Stimulated activated CD8-positive, alpha-beta memory T cell treated with anti-CD3 and anti-CD28 coated beads, Interleukin-7, amount 100 ng/mL, for 24 hours (primary cell): ENCODE measurements around the gene SYNGAP1.
A peak's percentile ranks its signal among the peaks of the same experiment; 100 is the strongest.

Experiments used
- DNase-seq: peaks from one replicate; pipeline ENCODE4 v3.0.0-alpha.2; 2020; ENCODE audit warnings: low read depth

The SYNGAP1 gene

DNA sequence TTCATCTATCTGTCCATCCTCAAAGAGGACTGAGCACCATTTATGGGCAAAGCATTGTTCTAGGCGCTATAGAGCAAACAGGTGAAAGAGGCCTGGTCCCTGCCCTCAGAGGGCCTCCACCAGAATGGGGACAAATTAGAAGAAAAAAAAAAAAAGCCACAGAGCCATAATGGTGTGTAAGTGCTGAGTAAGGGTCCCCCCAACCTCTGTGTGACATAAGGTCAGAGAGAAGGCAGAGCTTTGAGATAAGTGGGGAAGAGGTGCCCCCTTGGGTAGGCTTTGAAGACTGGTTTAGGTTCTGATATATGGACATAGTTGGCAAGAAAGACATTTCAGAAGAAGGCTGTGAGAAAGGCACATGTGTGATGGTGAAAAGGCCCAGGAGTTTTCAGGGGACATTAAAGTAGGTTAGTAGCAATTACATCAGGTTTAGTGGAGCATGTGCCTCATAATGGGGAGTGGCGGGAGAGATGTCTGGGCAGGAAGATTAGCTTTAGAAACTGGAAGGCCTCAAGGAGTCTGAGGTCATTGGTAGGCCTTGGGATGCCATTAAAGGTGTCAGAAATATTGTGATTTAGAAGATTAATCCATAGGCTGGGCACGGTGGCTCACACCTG, 19.2 kb downstream of the SYNGAP1 start:
- DNase-seq: no peak

DNA sequence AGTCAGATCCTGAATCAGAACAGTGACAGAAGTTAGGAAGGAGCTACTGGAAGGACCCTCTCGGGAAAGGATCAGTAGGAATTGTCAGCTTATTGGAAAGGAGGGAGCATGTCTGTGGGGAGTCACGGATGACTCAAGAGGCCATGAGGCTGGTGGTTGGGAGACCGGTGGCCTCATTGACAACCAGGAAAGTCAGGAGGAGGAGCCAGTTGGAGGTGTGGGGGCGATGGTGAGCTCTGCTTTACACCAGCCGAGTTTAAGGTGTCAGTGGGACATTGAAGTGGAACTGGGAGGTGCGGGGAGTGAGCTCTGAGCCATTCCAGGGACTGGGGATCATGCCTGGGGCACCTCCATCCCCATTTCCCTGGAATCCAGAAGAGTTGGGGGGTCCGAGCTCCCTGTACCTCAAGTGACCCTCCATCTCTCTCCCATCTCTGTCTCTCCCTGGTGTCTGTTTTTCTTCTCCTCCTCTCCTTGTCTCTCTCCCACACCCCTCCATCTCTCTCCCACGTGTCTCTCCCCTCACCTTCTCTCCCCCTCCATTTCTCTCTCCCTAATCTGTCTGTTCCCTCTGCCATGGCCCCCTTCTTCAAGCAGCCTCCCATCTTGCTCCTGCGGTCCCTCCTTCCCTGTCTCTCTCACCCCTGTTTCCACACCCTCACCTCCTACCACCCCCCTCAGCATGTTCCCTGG, 20.2 kb downstream of the SYNGAP1 start:
- DNase-seq: no peak

DNA sequence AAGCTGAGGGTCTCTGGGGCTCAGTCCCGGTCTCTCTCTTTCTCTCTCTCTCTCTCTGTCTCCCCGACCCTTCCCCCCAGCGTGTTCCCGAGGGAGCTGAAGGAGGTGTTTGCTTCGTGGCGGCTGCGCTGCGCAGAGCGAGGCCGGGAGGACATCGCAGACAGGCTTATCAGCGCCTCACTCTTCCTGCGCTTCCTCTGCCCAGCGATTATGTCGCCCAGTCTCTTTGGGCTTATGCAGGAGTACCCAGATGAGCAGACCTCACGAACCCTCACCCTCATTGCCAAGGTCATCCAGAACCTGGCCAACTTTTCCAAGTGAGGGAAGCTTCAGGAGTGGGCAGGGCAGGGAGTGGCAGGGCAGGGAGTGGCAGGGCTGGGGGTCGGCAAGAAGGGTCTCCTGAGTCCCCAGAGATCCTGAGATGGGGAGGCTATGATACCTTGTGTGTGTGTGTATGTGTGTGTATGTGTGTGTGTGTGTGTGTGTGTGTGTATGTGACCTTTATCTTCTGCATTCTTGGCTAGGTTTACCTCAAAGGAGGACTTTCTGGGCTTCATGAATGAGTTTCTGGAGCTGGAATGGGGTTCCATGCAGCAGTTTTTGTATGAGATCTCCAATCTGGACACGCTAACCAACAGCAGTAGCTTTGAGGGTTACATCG, 20.9 kb downstream of the SYNGAP1 start:
- DNase-seq: no peak

DNA sequence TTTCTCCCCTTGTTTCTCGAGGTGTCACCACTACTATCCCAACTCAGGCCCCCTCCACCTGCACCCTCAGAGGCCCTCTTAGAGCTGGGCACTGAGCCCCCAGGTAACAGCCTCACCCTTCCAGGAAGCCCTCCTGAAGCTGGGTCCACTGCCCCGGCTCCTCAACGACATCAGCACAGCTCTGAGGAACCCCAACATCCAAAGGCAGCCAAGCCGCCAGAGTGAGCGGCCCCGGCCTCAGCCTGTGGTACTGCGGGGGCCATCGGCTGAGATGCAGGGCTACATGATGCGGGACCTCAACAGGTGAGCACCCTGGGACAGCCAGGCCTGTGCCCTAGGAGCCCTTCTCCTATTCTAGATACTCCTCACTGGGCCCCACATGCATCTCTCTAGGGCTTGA, 21.6 kb downstream of the SYNGAP1 start:
- DNase-seq: no peak

DNA sequence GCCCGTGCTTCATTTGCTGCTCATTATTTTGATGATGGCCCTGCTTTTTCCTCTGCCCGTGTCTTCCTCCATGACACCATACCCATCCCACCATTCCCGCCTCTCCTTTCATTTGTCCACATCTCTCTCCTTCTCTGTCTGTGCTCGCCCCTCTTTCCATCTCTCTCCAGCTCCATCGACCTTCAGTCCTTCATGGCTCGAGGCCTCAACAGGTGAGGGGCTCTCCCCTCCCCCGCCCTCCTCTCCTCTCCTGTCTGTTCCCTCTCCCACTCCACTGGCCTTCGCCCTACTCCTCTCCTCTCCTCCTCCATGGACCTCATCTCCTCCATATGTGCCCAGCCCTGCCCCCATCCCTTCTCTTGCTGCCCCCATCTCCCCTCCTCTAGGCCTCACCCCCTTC, 22.4 kb downstream of the SYNGAP1 start:
- no peak for DNase-seq

DNA sequence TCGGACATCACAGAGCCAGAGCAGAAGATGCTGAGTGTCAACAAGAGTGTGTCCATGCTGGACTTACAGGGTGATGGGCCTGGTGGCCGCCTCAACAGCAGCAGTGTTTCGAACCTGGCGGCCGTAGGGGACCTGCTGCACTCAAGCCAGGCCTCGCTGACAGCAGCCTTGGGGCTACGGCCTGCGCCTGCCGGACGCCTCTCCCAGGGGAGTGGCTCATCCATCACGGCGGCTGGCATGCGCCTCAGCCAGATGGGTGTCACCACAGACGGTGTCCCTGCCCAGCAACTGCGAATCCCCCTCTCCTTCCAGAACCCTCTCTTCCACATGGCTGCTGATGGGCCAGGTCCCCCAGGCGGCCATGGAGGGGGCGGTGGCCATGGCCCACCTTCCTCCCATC, 23.2 kb downstream of the SYNGAP1 start:
- DNase-seq: no peak

DNA sequence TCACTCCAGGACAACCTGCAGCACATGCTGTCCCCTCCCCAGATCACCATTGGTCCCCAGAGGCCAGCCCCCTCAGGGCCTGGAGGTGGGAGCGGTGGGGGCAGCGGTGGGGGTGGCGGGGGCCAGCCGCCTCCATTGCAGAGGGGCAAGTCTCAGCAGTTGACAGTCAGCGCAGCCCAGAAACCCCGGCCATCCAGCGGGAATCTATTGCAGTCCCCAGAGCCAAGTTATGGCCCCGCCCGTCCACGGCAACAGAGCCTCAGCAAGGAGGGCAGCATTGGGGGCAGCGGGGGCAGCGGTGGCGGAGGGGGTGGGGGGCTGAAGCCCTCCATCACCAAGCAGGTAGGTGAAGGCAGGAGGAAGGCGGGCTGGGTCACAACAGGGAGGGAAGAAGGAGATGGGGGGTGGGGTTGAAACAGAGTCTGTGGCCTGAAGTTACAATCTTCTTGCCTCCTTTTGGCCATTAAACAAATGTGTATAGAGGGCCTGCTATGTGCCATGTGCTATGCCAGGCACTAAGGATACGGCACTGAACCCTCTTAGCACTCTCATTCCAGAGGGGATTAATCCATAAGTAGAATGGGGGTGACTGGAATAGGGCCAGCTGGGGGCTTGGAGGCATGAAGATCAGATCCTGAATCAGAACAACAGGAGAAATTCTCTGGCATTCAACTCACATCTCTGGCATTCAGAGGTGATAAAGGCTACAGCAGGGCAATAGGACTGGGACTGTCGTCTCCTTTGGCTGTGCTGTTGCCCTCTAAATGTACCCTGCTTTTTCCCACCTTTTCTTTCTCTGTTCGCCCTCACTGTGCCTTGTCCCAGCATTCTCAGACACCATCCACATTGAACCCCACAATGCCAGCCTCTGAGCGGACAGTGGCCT, 24.0 kb downstream of the SYNGAP1 start:
- no peak for DNase-seq

DNA sequence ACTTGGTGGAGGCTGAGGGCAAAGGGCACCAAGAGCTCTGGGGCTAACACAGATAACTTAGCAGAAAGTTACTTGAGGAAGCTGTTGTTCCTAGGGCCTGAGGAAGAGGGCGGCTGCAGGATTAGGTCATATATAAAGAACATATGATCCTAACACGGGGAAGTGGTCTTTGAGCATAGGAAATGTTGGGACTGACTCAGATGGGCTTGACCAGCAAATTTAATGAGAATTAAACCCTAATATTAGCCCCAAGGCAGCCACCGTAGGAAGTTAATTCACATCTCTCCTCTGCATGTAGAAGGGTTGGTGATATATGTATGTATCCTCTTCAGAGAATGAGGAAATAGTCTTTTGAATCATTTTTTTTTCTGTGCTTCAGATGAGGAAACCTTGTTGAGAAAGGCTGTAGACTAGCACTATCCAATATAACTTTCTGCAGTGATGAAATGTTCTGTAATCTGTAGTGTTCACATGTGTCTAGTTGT, 25.3 kb downstream of the SYNGAP1 start:
- no peak for DNase-seq

DNA sequence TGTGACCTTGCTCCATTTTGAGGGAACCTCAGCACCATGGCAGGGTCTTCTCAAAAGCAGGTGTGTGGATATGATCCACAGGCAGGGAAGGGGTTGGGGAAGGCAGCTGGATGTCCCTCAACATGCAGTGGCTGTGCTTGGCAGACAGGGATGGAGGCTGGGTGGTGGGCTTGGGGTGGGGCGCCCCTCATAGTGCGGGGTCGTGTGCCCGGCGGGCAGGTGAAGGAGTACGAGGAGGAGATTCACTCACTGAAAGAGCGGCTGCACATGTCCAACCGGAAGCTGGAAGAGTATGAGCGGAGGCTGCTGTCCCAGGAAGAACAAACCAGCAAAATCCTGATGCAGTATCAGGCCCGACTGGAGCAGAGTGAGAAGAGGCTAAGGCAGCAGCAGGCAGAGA, 26.5 kb downstream of the SYNGAP1 start:
- no peak for DNase-seq

DNA sequence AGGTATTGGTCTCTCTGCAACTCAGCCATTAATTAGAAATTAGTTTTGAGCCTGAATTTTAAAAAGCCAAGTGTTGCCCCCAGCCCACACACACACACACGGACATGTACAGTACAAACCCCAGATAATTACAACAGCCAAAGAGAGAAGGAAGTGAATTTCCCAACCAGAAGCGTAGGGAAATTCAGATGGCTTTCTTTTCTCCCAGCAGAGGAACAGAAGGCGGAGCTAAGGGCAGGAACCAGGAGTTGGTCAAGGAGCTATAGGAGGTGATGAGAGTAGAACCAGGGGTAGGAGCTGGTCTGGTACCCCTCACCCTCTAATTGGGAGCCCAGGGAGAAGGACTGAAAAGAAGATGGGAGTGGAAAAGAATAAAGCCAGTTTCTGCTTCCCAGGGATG, 30.6 kb downstream of the SYNGAP1 start:
- DNase-seq: no peak

DNA sequence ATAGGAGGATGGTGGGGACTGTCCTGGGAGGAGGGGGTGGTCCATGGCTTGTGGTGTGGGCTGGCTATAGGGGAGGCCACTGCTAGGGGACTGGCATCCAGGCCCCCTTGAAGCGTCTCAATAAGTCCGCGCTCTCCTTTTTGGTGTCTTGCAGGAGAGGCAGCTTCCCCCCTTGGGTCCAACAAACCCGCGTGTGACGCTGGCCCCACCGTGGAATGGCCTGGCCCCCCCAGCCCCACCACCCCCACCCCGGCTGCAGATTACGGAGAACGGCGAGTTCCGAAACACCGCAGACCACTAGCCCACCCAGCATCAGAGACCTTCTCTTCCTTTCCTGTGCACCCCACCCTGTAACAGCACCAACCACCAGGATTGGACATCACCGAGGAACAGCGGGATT, 31.7 kb downstream of the SYNGAP1 start:
- no peak for DNase-seq

DNA sequence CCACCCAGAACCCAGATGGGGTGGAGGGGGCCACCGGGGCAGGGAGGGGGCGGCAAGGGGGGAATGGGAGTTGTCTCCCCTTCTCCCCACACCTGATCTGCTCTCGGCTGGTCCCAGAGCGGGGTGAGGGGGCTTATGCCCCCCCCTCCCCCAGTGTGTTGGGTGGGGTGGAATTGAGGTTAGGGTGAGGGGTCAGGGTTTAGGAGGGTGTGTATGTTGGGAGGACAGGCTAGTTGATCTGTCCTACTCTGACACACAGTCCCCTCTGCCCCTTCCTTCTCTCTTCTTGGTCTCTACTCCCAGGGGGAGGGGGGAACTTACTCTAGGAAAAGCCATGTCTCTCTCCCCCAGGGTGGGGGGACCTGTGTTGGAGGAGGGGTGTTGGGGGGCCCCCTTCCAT, 32.6 kb downstream of the SYNGAP1 start:
- no peak for DNase-seq

DNA sequence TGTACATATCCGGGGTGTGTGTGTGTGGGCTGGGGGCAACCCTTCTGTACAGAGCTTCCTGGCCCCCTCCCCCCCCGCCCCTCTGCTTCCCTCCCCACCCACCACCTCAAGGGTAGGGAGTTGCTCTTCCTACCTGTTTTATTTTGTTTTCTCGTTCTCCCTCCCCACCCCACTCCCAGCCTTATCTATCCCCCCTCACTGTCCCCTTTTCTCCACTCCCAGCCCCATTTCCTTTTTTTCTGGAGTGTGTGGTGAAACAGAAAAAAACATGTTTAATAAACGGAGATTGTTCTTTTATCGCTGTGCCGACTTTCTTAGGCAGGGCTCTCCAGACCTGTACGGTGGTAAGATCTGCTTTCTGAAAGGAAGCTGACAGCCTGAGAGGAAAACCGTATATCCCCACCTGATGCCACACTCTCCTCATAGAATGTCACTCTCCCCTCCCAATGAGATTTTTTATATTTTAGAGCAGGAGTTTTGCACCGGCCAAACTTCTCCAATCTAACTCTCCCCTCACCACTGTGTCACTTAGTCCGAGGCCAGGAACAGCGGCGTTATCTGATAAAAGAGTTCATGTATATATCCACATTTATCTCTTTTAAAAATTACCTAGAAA, 33.6 kb downstream of the SYNGAP1 start:
- DNase-seq: no peak

DNA sequence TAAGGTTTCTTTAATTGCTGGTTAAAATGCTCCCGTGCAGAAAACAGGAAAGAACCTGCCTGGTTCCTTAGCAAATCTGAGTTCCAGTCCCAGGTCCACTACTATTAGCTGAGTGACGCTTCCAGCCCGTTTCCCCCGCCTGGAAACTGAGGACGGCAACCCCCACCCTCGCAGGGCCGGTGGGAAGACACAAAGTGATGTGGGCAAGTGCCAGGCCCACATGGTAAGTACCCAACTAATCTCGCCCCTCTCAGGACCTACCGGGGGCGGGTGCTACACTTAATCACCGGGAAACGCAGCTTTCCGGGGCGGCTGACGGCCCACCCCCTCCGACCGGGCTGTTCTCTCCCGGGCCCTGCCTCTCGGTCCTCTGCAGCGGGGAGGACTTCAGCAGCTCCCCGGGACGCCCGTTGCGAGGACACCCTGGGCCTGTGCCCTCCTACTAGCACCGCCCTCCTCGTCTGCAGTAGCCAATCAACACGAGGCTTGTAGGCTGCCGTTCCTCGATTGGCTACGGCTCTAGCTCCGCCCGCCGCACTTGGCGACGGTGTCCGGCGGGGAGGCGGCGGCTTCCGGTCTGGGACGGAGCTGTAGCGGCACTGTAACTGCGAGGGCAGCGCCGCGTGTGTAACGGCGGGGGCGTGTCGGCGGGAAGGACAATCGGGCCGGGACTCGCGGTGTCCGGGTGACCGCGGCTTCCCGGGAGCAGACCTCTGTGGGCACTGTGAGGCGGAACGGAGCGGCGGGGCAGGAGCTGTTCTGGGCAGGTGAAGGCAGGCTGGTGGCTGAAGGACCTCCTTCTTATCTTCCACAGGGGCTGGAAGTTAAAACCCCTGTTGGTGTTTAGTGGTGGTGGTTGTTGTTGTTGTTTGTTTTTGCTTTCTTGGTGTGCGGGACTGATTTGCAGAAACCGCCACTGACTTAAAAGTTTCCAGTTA, 34.4 kb downstream of the SYNGAP1 start, which contains the start of gene ZBTB9:
ZBTB9 (plus strand) TSS at position 568 of the 938 bp plus-strand sequence. CDS start 525 bp downstream, outside the sequence.
- DNase-seq: peak; percentile 81

DNA sequence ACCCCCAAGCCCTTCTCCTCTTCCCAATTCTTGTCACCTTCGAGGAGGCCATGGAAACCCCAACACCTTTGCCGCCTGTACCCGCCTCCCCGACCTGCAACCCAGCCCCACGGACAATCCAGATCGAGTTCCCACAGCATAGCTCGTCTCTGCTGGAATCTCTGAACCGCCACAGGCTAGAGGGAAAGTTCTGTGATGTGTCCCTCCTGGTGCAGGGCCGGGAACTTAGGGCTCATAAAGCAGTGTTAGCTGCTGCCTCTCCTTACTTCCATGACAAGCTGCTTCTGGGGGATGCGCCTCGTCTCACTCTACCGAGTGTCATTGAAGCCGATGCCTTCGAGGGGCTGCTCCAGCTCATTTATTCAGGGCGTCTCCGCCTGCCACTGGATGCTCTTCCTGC, 35.2 kb downstream of the SYNGAP1 start:
- no peak for DNase-seq

DNA sequence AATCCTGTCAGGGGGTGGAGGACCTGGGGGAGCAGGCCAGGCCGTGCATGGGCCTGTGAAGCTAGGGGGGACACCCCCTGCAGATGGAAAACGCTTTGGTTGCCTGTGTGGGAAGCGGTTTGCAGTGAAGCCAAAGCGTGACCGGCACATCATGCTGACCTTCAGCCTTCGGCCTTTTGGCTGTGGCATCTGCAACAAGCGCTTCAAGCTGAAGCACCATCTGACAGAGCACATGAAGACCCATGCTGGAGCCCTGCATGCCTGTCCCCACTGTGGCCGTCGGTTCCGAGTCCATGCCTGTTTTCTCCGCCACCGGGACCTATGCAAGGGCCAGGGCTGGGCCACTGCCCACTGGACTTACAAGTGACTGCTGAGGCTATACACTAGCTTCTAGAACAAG, 36.3 kb downstream of the SYNGAP1 start:
- DNase-seq: no peak

DNA sequence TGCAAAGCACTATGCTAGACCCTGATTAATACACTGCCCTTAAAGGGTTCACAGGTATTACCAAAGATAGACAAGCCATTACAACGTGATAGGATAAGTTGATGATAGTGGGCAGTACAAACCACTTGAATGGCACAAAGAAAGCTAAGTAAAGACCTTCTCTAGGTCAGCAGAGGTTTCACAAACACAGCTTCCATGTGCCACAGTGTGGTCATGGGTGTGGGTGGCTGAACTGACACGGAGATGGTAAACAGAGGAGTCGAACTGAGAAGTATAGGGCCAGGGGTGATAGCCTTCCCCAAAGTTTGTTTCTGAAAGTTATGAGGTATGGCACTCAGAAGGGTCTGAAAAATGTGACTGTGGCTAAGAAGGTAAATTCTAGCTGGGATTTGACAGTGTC, 38.8 kb downstream of the SYNGAP1 start:
- no peak for DNase-seq

DNA sequence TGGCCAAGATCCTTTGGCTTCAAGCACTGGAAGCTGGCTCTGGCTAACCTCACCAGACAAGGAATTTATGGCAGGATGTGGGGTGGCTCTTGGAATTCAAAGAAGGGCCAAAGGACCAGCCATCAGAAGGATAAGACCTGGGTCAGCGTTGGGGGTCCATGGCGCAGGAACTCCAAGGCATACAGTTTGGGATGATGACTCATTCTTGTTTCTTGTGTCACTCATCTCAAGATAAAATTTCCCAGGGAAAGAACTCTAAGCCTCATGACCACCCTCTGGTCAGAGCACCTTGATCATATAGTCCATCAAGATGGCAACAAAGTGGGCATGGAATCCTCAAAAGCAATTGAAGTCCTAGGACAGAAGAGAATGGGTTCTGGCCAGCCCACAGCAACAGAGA, 39.4 kb downstream of the SYNGAP1 start:
- DNase-seq: no peak

DNA sequence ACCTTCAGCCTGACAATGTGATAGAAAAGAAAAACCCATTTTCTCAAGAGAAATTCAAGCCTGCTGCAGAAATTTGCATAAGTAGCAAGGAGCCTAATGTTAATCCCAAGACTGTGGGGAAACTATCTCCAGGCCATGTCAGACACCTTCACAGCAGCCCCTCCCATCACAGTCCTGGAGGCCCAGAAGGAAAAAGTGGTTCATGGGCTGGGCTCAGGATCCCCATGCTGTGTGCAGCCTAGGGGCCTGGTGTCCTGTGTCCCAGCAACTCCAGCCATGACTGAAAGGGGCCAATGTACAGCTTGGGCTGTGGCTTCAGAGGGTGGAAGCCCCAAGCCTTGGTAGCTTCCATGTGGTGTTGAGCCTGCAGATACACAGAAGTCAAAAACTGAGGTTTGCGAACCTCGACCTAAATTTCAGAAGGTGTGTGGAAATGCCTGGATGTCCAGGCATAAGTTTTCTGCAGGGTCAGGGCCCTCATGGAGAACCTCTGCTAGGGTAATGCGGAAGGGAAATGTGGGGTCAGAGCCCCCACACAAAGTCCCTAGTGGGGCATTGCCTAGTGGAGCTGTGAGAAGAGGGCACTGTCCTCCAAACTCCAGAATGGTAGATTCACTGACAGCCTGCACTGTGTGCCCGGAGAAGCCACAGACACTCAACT, 46.3 kb downstream of the SYNGAP1 start:
- DNase-seq: no peak

DNA sequence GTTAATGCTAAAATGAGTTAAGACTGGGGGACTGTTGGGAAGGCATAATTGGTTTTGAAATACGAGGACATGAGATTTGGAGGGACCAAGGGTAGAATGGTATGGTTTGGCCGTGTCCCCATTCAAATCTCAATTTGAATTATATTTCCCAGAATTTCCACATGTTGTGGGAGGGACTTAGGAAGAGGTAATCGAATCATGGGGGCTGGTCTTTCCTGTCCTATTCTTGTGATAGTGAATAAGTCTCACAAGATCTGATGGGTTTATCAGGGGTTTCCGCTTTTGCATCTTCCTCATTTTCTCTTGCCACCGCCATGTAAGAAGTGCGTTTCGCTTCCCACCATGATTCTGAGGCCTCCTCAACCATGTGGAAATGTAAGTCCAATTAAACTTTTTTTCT, 47.2 kb downstream of the SYNGAP1 start:
- no peak for DNase-seq
